ENCODE data around the gene WNK2.

The WNK2 gene

DNA sequence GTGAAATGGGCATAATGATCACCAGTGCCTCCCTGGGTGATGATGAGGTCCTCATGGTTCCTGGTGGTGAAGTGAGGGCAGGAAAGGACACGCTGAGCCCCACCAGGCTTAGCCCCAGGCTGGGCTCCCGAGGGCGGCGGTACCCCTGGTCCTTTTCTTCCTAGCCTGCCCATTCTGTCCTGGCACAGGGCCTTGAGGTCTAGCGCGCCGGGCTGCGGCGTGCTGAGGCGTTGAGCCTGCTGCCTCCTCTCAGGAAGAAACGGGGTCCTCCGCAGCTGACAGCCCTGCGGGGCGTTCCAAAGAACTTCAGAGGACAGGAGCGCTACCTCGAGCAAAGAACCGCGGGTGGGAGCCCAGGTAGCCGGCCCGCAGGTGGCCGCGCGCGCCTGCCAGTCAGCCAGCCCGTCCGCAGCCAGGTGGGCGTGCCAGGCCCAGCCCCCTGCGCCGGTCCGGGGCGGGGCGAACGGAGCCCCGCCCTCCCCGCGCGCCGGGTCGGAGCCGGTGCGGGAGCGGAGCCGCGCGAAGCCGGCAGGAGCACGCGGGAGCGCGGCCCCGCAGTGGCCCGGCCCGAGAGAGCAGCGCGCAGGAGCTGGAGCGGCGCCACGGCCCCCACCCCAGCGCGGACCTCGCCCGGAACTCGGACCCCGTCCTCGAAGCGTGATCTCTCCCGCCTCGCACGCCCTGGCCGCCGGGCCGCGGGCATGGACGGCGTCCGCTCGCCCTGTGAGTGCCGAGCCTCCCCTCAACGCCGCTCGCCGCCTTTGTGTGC is at the start of gene WNK2:
WNK2 (plus strand) TSS at position 477 of the 769 bp plus-strand sequence. CDS start 791 bp downstream, outside the sequence.
- DNase-seq (ENCODE audit: low read depth, low spot score) = no peak
- Histone ChIP-seq H3K27ac (no peak within 1 kb of the TSS), H3K9me3 (ENCODE audit: low read depth, low read length) (no peaks in the 10 kb centered on the region), H3K36me3 (ENCODE audit: insufficient read depth, low read length) (no peaks in the 10 kb centered on the region), H3K4me3 (peak within 1 kb of the TSS; percentile 84), H3K9ac (ENCODE audit: insufficient read length) (peak within 1 kb of the TSS; percentile 73)
- no peak for TF ChIP-seq EZH2 (IDR thresholded peaks at IDR 0.05)
- no peak for TF ChIP-seq POLR2AphosphoS5 (IDR thresholded peaks at IDR 0.05; ENCODE audit: borderline replicate concordance, low read depth, low read length)
- TF ChIP-seq FOXP2 (optimal IDR thresholded peaks at IDR 0.05; ENCODE audit: control extremely low read depth, extremely low read length, insufficient read depth) = no peak

DNA sequence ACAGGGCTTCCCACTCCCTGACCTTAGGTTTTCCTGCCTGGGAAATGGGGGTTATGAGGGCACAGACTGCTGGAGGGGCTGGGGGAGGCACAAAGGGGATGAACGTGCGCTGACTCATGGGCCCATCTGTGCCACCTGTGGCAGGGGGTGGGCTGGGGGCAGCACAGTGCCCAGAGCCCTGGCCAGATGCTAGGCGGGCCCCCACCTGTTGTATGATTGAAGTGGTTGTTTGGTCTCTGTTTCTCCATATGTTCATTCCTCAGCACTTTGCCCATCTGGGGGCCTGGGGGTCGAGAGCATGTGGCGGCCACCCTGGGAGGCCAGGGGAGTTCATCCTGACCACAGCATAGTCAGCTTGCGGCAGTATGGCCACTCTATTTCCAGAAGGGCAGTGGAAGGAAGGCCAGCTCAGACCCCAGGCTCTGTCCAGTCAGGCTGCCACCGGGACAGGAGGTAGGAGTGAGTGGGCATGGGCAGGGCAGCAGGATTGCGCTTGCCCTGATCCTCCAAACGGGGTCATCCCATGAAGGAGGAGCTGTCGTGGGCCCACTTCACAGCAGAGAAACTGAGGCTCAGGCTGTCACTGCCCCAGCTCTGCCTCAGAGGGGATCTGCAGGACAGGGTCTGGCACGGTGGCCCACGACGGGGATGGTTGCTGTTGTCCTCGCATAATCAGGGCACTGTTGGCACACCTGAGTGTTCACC is 49.0 kb upstream of the WNK2 start:
- H3K9ac ChIP-seq (ENCODE audit: insufficient read length) = peak overlapping the region; percentile 85
- no peak overlapping the region for H3K27ac ChIP-seq
- H3K9me3 ChIP-seq (ENCODE audit: low read depth, low read length) = no peaks in the 10 kb centered on the region
- peak overlapping the region; percentile 94 for H3K4me3 ChIP-seq
- TF ChIP-seq EZH2 (IDR thresholded peaks at IDR 0.05) = no peak
- no peak for TF ChIP-seq POLR2AphosphoS5 (IDR thresholded peaks at IDR 0.05; ENCODE audit: borderline replicate concordance, low read depth, low read length)
- H3K36me3 ChIP-seq (ENCODE audit: insufficient read depth, low read length) = no peaks in the 10 kb centered on the region
- no peak for DNase-seq (ENCODE audit: low read depth, low spot score)

DNA sequence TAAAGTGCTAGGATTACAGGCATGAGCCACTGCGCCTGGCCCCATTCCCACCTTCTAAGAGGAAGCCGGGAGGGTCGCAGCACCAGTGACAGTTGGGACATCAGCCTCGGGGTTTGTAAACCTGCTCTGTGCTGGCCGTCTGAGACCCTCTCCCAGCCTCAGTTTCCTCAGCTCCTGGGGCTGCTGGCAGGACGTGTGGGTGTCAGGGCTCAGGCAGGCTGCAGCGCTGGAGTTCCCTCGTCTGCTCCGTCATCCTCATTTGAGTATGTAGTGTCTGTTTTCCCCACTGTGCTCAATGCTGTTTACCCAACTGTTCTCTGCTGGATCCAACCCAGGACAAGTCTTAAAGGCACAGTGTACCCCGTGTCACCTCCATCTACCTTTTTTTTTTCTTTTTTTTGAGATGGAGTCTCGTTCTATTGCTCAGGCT is 47.9 kb upstream of the WNK2 start:
- TF ChIP-seq EZH2 (IDR thresholded peaks at IDR 0.05) (no peak), FOXP2 (optimal IDR thresholded peaks at IDR 0.05; ENCODE audit: control extremely low read depth, extremely low read length, insufficient read depth) (no peak)
- no peak overlapping the region for H3K27ac ChIP-seq
- no peak overlapping the region for H3K9ac ChIP-seq (ENCODE audit: insufficient read length)
- H3K4me3 ChIP-seq = no peak overlapping the region
- no peak for DNase-seq (ENCODE audit: low read depth, low spot score)
- H3K9me3 ChIP-seq (ENCODE audit: low read depth, low read length) = no peaks in the 10 kb centered on the region
- H3K36me3 ChIP-seq (ENCODE audit: insufficient read depth, low read length) = no peaks in the 10 kb centered on the region

DNA sequence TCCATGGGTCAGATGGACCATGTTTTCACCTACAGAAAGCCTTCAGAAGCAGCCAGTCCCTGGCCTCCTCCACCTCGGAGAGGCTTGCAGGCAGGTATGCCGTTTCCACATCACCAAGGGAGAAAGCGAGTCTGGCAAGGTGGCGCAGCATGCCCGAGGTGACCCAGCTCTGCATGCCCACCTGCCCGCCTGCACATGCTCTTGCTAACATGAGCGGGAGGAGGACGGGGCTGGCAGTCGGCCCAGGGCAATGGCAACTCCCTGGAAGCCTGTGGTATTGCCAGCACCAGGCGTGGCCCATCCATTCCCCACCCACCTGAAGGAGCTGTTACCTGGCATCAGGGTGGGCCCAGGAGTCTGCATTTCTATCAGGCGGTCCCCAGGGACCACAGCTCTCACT is 46.6 kb upstream of the WNK2 start:
- no peak for DNase-seq (ENCODE audit: low read depth, low spot score)
- Histone ChIP-seq H3K36me3 (ENCODE audit: insufficient read depth, low read length) (no peaks in the 10 kb centered on the region), H3K9ac (ENCODE audit: insufficient read length) (no peak overlapping the region), H3K9me3 (ENCODE audit: low read depth, low read length) (no peaks in the 10 kb centered on the region), H3K27ac (no peak overlapping the region), H3K4me3 (no peak overlapping the region)
- TF ChIP-seq EZH2 (IDR thresholded peaks at IDR 0.05) (no peak), FOXP2 (optimal IDR thresholded peaks at IDR 0.05; ENCODE audit: control extremely low read depth, extremely low read length, insufficient read depth) (no peak), POLR2AphosphoS5 (IDR thresholded peaks at IDR 0.05; ENCODE audit: borderline replicate concordance, low read depth, low read length) (no peak)

DNA sequence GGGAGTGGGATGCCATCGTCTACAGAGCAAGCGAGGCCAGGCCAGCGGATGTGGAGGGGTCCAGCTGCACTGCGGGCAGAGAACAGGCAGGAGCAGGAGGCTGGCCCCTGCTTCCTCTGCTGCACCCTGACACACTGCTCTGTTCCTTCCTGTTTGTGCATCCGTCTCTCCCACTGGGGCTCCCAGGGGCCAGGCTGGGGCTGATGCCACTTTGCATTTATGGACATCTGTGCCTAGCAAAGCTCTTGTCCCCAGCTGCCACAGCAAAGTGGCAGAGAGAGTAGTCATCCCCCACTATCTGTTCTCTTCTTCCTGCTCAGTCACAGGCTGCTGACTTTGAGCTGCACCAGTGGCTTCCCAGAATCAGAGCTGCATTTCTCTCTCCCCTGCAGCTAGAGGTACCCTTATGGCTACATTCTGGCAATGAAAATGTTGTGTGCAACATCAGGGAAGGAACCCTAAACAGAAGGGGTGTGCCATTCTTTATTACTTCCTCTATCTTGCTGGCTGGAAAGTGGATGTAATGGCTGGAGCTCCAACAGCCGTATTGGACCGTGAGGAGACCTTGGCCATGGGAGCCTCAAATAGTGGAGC is 45.7 kb upstream of the WNK2 start:
- no peak for TF ChIP-seq EZH2 (IDR thresholded peaks at IDR 0.05)
- no peak for TF ChIP-seq POLR2AphosphoS5 (IDR thresholded peaks at IDR 0.05; ENCODE audit: borderline replicate concordance, low read depth, low read length)
- no peak for TF ChIP-seq FOXP2 (optimal IDR thresholded peaks at IDR 0.05; ENCODE audit: control extremely low read depth, extremely low read length, insufficient read depth)
- DNase-seq (ENCODE audit: low read depth, low spot score) = no peak
- Histone ChIP-seq H3K36me3 (ENCODE audit: insufficient read depth, low read length) (no peaks in the 10 kb centered on the region), H3K4me3 (no peak overlapping the region), H3K9ac (ENCODE audit: insufficient read length) (no peak overlapping the region), H3K27ac (no peak overlapping the region), H3K9me3 (ENCODE audit: low read depth, low read length) (no peaks in the 10 kb centered on the region)

DNA sequence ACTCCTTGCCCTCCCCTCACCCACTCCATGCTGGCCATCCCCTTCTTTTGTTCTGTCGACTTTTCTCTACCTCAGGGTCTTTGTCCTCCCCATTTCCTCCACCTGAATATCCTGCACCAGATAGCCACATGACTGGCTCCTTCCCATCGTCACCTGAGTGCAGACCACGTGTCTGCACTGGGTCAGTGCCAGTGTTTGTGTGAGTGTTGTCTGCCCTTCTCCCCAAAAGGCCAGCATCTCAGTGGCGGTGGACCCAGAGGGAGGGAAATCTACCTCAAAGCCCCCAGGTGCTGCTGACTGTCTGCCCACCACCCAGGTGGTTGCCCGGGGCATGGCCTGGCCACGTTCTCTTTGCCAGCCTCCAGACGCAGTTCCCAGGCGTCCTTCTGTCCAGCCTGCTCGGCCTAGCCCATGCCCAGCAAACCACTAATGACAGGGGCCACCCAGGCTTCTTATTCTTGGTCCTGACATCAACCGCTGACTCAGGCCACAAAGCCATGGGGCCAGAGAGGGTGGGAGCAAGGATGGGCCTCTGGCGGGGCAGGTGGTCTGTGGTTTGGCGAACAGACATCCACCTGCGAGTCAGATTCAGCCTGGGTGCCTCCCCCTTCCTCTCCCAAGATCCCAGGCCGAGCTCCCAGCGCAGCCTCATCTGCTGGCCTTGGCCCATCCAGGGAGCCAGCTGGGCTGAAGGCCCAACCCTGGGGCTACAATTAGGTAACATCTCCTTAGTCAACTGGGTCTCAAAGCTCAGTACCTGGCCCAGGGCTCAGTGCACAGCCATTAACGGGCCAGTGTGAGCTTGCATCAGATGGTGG is 44.4 kb upstream of the WNK2 start:
- Histone ChIP-seq H3K36me3 (ENCODE audit: insufficient read depth, low read length) (no peaks in the 10 kb centered on the region), H3K9ac (ENCODE audit: insufficient read length) (no peak overlapping the region), H3K9me3 (ENCODE audit: low read depth, low read length) (no peaks in the 10 kb centered on the region), H3K27ac (no peak overlapping the region), H3K4me3 (no peak overlapping the region)
- no peak for DNase-seq (ENCODE audit: low read depth, low spot score)
- TF ChIP-seq FOXP2 (optimal IDR thresholded peaks at IDR 0.05; ENCODE audit: control extremely low read depth, extremely low read length, insufficient read depth) = no peak
- TF ChIP-seq EZH2 (IDR thresholded peaks at IDR 0.05) = no peak
- no peak for TF ChIP-seq POLR2AphosphoS5 (IDR thresholded peaks at IDR 0.05; ENCODE audit: borderline replicate concordance, low read depth, low read length)

DNA sequence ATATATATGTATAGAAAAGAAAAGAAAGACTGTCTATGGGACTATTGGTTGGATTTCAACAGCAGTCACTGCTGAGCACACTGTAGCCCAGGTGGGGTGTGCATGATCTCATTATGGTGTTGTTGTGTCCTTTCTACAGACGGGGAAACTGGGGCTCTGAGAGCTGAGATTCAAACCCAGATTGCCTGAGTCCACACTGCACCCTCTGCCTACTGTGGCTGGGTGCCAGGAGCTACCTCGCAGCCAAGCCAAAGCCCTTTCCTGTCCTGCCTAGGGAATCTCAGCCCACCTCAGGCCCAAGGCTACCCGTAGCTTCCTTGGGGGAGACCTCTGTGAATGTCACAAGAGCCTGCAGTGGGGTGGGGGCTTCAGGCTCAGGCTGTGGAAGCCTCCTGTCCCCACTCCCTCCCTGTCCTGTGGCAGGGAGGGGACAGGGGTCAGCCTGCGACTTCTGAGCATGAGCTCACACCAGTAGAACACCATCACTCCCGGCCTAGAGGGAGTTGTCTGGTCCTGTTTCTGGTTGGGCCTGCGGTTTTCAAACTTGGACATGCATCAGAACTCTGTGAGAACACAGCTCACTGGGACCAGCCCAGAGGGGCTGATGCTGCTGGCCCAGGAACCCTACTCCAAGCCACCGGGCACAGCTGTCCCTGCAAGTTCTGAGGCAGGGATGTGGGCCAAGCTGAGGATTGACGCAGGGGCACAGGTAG is 42.0 kb upstream of the WNK2 start:
- DNase-seq (ENCODE audit: low read depth, low spot score) = no peak
- Histone ChIP-seq H3K36me3 (ENCODE audit: insufficient read depth, low read length) (no peaks in the 10 kb centered on the region), H3K9me3 (ENCODE audit: low read depth, low read length) (no peaks in the 10 kb centered on the region), H3K9ac (ENCODE audit: insufficient read length) (no peak overlapping the region), H3K4me3 (no peak overlapping the region), H3K27ac (no peak overlapping the region)
- no peak for TF ChIP-seq POLR2AphosphoS5 (IDR thresholded peaks at IDR 0.05; ENCODE audit: borderline replicate concordance, low read depth, low read length)
- no peak for TF ChIP-seq FOXP2 (optimal IDR thresholded peaks at IDR 0.05; ENCODE audit: control extremely low read depth, extremely low read length, insufficient read depth)
- no peak for TF ChIP-seq EZH2 (IDR thresholded peaks at IDR 0.05)
